Measurements from ENCODE around the gene TSEN15.

Gene TSEN15

DNA sequence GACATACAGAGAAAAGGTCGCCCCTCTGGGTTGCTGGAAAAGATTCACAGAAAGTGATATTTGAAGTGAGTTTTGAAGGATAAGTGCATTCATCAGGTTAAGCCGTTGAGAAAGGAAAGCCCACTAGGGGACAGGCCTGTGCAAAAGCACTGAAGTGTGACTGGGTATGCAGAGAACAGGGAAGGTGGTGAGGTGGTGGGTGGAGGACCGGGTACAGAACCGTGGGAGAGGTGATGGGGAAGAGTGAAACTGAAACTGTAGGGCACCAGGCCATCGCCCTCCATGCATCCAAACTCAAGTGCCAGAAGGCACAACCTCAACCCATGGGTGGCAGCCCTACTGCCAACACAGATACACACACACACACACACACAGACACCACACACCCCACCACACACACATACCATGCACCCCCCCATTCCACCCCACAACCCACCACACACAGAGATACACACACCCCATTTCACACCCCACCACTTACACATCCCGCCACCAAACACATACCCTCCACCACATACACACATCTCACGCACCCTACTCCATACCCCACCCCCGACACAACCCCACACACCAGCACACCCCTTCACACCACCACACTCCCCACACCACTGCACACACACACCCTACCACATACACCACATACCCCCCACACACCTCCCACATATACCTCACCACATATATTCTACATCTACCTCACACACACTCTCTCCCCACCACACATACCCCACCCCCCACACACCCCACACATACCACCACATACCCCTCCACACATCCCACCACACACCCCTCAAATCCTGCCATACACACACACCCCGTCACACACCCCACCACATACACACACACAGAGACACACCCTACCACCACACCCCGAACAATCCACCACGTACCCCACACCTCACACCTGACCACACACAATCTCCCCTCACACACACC, 59.0 kb downstream of the TSEN15 start:
- no peak for DNase-seq

DNA sequence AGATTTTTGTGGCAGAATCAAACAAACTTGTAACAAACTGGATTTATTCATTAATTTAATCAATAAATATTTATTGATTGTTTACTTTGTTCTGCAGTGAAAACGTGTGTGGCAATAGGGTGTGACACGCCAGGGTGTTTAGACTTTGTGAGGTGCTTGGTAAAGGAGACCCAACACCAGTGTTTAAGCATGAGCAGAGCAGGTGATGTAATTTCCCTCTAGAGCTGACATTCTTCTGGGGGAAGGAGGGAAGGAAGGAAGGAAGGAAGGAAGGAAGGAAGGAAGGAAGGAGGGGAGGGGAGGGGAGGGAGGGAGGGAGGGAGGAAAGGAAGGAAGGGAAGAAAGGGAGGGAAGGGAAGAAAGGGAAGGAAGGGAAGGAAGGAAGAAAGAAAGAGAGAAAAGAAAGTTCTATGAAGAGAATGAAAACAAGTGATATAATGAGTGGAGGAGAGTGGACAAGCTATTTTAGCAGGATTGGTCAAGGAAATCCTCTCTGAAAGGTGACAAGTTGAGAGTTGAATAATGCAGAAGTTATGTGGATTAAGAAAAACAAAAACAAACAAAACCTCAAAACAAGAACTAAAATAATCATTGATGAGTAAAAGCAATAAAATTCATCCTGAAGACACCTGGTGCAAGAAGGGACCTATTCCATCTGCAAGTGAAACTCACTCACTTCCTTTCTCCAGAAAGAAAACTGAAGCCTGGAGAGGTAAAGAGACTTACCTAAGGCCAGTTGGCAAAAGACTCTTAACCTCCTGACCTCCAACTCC, 60.8 kb downstream of the TSEN15 start:
- no peak for DNase-seq

DNA sequence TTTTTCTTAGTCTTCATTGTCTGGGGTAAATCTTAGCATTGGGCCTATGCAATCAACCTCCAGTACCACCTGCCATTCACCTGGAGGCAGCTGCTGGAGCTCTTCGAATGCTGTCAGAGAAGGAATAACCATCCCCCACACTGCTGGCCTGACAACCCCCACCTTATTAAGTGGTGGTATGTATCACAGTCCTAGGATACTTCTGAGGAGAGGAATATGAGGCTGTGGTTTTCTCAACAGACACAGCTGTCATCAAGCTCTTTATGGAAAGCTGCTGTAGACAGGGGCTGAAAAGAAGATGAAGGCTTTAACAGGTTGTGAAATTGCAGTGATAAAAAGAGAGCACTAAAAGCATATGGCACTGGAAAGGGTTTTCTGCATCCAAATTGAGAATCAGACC, 61.7 kb downstream of the TSEN15 start:
- DNase-seq, result no peak

DNA sequence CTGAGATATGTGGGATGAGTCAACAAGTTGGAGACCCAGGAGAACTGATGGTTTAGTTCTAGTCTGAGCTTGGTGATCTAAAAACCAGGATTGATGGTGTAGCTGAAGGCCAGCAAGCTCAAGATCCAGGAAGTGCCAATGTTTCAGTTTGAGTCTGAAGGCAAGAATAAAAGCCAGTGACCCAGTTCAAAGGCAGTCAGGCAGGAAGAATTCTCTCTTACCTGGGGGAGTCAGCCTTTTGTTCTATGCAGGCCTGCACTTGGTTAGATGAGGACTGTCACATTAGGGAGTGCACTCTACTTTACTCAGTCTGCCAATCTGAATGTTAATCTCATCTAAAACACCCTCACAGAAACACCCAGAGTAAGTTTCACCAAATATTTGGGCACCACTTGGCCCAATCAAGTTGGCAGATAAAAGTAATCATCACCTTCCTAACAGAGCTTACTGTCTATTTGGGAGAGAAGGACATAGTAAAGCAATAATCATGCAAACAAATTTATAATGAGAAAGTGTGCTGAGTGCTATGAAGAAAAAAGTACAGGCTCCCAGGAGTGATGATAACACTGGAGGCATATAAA, 63.4 kb downstream of the TSEN15 start:
- DNase-seq, result no peak

DNA sequence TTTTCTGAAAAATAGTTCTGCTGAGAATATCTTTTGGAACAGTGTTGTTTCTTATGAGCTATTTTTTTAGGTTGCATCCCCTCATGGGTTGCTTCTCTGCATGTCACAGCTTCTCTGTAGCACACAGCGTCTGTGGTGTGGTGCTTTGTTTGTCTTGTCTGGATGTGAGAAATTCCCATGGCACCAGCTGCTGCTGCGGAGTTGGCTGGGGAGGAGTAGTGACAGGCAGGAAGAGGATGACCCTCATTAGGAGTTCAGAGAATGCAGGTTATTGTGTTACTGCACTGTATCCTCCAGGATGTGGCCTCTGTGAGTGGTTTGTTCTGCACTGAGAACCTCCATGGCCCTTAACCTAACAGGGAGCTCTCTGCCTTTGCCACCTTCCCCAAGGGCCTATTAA, 64.8 kb downstream of the TSEN15 start:
- DNase-seq, result no peak

DNA sequence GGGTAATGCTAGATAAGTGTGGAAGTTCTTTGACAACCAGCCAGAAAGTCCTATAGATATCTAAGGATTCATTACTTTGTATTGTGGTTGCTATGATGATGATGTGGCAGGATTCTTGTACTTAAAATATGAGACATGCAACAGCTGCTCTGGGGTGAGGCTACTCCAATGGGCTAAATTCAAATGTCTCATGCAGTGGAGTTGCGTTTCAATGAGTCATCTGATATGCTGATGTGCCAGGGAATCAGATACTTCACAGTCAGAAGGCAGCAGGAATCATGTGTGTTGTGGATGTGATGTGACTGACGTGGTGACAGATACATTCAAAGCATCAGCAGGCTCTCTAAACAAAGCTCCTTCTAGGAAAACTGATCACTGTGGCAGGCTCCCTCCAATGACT, 66.5 kb downstream of the TSEN15 start:
- DNase-seq, result peak; percentile 94
